ENCODE measurements around the gene HFM1.
"Not testable (repeated sequence)": the region's sequence is repeated elsewhere in the genome, so short reads cannot be mapped to it uniquely, and the experiment has no call there.

HFM1 gene

GRCh38 chr1:91372230-91372629 is 32.4 kb downstream of the HFM1 start:
- DNase-seq = not testable (repeated sequence)

- no peak for DNase-seq
Measured at GRCh38 chr1:91349524-91349923, 55.1 kb downstream of the HFM1 start.

DNA sequence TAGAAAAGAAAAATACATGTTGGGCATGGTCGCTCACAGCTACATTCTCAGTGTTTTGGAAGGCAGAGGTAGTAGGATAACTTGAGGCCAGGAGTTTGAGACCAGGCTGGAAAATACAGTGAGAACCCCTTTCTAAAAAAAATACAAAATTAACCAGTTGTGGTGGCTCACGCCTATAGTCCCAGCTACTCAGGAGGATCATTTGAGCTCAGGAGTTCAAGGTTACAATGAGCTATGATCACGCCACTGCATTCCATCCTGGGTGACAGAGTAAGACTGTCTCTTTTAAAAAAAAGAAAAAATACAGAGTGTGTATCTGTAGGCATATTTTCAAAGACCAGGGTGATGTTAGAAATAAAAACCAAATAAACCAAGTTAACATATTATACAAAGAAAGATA is 57.8 kb downstream of the HFM1 start:
- DNase-seq = no peak

DNA sequence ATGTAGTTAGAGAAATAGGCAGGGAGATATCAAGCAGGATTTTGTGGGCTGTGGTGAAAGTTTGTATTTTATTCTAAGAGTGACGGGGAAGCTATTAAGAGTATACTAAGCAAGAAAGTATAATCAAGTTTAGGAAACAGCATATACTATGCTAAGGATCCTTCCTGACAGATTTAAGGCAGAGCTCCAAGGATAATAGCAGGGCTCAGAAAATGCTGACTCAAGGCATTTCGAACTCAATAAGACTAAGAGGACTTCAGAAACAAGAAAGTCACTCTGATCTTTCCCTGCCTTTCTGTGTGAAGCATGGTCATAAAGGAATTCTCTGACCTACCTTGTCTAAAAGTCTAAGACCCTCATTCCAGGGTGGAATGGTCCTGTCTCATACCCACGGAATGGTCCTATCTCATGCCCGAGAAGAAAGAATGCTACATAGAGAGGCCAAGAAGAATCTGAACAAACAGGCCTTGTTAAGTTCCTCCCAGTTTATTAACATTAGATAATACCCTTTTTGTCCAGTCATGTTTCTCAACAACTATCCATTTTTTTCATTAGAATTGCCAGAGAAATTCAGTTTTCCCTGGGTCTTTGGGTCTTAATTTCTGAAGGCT is 59.1 kb downstream of the HFM1 start:
- DNase-seq = no peak

DNA sequence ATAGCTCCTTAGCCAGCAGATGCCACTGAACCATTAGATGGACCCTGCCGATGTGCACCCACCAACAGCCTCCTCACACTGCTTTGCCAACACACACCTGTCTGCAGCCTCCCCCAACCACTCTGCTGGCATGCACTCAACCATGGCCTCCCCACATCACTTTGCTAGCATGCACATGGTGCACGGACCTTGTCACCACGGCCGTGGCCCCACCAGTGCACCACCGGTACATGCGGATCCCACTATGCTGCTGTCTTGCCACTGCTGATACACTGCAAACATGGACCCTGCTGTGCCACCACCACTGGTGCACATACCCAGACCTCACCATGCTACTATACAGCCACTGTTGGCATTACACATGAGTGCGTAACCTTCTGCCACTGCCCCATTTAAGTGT is 66.1 kb downstream of the HFM1 start:
- DNase-seq = no peak

DNA sequence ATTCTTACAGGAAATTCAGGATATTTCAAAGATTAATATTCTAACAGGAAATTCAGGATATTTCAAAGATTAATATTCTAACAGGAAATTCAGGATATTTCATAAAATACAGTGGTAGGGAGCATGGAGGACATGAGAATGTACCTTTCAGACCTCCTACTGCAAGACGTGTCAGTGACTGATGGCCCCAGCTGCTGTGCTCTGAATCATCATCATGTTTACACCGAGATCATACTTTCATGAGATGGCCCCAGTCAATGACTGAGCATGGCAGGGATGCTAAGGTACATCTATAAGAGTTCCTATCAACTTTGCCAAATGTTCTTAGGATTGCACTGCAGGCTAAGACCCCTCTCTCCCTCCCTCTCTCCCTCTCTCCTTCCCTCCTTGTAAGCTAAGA is 69.0 kb downstream of the HFM1 start:
- DNase-seq = no peak

GRCh38 chr1:91334856-91335255 is 69.8 kb downstream of the HFM1 start:
- no peak for DNase-seq

DNA sequence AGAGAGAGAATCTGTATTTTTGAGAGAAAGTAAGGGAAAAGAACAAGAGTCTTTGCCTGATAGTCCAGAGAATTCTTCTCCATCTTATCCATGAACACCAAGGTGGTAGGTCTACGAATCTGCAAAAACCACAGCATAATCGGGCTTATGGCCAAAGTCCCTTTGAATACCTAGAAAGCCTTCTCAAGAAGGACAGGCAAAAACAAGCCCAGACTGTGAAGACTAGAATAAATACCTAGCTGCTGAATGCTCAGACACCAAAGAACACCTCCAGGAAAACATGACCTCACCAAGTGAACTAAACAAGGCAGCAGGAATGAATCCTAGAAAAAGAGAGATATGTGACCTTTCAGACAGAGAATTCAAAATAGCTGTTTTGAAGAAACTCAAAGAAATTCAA is 79.2 kb downstream of the HFM1 start:
- DNase-seq = no peak

- no peak for DNase-seq
Measured at GRCh38 chr1:91314643-91315042, 90.0 kb downstream of the HFM1 start.

GRCh38 chr1:91311672-91312071 is 93.0 kb downstream of the HFM1 start:
- DNase-seq = no peak

GRCh38 chr1:91308544-91308943 is 96.1 kb downstream of the HFM1 start:
- no peak for DNase-seq

DNA sequence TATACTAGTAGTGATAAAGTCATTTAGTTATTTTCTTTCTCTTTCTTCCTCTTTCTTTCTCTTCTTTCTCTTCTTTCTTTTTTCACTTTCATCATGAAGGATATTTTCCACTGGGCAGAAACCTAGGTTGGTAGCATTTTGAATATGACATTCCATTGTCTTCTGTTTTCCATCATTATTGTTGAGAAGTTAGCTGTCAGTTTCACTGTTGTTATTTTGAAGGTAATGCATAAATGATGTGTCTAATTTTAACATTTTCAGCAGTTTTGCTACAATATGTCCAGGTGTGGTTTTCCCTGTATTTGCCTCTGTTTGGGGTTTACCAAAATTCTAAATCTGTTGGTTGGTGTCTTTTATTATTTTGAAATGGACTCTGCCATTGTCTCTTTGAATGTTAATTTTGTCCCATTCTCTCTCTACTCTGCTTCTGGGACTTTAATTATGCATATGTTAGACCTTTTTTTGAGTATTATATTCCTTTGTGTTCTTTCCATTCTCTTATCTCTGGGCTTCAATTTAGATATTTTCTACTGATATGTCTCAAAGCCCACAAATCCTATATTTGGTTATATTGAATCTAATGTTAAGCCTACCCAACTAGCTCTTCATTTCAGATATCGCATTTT is 96.7 kb downstream of the HFM1 start:
- no peak for DNase-seq

- DNase-seq = no peak
Measured at GRCh38 chr1:91303165-91303564, 101.5 kb downstream of the HFM1 start.

DNA sequence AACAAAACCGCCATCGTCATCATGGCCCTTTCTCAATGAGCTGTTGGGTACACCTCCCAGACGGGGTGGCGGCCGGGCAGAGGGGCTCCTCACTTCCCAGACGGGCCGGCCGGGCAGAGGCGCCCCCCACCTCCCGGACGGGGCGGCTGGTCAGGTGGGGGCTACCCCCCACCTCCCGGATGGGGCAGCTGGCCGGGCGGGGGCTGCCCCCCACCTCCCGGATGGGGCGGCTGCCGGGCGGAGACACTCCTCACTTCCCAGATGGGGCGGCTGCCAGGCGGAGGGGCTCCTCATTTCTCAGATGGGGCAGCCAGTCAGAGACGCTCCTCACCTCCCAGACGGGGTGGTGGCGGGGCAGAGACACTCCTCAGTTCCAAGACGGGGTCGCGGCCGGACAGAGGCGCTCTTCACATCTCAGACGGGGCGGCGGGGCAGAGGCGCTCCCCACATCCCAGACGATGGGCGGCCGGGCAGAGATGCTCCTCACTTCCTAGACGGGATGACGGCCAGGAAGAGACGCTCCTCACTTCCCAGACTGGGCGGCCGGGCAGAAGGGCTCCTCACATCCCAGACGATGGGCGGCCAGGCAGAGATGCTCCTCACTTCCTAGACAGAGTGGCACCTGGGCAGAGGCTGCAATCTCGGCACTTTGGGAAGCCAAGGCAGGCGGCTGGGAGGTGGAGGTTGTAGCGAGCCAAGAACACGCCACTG is 115.6 kb downstream of the HFM1 start:
- DNase-seq = not testable (repeated sequence)

- not testable (repeated sequence) for DNase-seq
Measured at GRCh38 chr1:91286962-91287317, 117.7 kb downstream of the HFM1 start.

- DNase-seq = not testable (repeated sequence)
Measured at GRCh38 chr1:91286259-91286961, 118.2 kb downstream of the HFM1 start.

DNA sequence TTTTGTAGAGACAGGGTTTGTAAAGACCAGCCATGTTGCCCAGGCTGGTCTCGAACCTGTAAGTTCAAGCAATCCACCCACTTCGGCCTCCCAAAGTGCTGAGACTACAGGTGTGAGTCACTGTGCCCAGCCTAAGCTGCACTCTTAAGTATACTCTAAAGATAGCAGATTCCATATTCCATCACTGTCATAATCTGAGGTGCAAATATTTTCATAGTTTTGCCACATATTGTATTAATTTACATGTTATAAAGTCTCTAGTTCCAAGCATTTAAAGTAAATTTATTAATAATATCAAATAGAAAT is 121.3 kb downstream of the HFM1 start:
- DNase-seq = no peak

DNA sequence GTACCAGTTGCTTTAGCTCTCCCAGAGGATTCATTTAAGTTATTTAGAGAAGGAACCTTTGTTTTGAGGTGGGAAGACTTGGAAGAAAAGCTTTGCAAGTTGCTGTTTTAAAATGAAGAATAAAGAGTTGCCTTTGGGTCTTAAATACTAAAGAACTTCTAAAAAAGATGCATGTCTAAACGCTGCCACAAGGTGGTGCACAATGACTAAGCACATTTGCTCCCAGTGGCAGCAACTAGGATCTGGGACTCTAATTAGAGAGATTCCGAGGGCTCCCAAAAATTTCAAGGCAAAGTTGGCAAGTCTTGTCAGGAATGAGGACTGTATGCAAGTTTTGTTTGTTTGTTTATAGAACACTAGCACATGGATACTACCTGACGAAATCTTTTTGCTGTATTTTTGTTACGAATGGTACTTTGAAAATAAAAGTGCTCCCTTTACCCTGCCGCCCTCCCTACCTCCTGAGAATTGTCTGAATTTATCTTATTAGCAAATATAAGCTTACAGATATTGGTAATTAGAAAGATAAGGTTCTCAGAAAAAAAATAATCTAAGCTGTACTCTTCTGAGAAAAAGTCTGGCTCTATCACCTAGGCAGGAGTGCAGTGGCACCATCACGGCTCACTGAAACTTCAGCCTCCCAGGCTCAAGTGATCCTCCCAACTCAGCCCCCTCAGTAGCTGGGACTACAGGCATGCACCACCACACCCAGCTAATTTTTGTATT is 121.8 kb downstream of the HFM1 start:
- peak; percentile 40 for DNase-seq

DNA sequence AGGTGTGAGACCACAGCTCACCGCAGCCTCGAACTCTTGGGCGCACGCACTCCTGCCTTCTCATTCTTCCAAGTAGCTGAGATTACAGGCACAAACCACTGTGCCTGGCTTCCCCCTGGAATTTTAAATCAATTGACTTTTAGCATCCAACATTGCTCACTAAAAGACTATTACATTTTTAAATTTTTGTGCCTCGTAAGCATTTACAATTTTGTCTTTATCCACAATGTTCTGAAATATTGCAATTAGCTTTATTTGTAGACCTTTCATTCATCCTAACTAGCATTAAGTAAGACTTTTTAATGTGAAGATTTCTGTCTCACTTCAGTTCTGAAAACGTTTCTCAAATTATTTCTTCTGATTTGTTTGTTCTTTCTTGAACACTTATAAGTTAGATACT is 122.9 kb downstream of the HFM1 start:
- DNase-seq = no peak

- DNase-seq = no peak
Measured at GRCh38 chr1:91278754-91279153, 125.9 kb downstream of the HFM1 start.

DNA sequence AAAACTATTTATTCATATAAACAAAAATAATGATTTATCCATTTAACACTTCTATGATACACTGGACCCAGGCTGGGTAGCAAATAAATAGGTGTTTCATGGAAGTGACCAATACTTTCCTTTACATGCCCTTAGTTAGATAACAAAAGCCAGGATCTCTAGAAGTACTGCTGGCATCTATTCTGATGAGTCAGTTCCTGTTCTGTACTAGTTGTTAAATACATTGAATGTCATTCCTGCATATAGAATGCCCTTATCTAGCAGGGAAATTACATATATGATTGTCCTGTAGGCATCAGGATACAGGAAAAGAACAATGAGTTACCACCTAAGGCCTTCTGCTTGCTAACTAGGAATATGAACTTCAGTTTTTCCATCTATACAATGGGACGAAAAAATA is 130.8 kb downstream of the HFM1 start:
- DNase-seq = no peak

DNA sequence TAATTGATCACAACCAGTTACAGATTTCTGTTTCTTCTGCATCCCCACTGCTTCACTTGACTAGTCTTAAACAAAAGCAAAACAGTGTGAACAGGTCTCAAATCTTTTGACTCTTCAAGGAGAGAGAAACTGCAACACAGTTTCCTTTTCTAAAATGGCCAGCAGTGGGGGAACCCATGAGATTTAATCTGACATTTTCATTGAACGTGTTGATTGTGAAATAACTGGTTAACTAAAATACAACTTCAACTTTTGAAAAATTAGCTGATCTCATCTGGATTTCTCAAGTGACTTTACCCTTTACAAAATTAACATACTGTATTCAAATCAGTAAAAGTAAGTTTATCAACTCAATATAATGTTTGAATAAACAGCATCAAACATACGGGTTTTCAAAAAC is 143.0 kb downstream of the HFM1 start:
- DNase-seq = no peak

DNA sequence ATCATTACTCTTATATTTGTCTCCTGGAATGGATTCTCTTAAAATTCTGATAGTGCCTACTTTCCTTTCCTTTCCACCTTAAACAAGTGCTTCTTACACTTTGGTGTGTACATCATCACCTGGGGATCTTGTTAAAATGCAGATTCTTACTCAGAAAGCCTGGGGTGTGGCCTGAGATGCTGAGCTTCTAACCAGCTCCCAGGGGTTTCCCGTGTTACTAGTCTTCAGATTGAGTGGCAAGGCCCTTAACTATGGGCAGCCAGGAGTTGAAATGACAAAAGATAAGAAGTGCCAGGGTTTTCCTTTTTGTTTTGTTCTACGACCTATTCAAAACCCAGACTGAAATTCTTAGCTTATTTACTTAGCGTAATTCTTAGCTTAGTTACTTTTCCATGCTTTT is 159.2 kb downstream of the HFM1 start:
- no peak for DNase-seq
